ENCODE results near the gene ALPK1. TPM values are rescaled to one million over a fixed set of nuclear protein-coding genes. Genes with fewer than 3 reads are reported as not detected.

The ALPK1 gene
- polyA plus RNA-seq, 1 donor from 2014 or later, result 0.10 TPM

DNA sequence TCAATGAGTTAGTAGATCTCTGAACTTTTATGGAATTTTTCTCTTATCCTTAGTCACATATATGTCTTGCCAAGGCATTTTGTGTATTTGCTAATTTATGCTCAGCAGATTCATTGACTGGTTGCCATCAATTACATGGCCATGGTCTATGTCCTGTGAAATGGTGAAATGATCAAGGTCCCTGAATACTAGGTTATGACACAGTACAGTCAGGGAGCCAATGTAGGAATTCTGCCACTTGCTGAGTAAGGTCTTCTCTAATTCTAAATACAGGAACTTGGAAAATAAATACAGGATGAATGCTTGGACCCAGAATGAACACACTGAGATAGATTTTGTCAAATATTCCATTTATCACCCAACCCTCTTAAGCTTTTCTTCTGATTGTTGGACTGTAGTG, 35.2 kb downstream of the ALPK1 start:
- Histone ChIP-seq H3K36me3 (ENCODE audit: insufficient read depth, low read length) (no peaks in the 10 kb centered on the region), H3K9me2 (ENCODE audit: insufficient read depth, low read length) (no peaks in the 10 kb centered on the region), H3F3A (ENCODE audit: insufficient read depth, low read length, poor library complexity, severe bottlenecking) (no peaks in the 10 kb centered on the region), H3K4me3 (ENCODE audit: low read length) (no peak overlapping the region), H3K9ac (ENCODE audit: low read length) (no peak overlapping the region), H3K27ac (ENCODE audit: low read length) (no peak overlapping the region), H3K79me2 (replicated peaks; ENCODE audit: insufficient read depth, low read length) (no peaks in the 10 kb centered on the region), H3K27me3 (ENCODE audit: insufficient read depth, low read depth, low read length) (no peaks in the 10 kb centered on the region), H2AFZ (ENCODE audit: low read depth, low read length) (no peak overlapping the region), H4K20me1 (ENCODE audit: insufficient read depth) (no peaks in the 10 kb centered on the region), H3K4me2 (ENCODE audit: low read length) (no peak overlapping the region), H3K9me3 (ENCODE audit: low read length) (no peaks in the 10 kb centered on the region)
- TF ChIP-seq, protein P1, sequence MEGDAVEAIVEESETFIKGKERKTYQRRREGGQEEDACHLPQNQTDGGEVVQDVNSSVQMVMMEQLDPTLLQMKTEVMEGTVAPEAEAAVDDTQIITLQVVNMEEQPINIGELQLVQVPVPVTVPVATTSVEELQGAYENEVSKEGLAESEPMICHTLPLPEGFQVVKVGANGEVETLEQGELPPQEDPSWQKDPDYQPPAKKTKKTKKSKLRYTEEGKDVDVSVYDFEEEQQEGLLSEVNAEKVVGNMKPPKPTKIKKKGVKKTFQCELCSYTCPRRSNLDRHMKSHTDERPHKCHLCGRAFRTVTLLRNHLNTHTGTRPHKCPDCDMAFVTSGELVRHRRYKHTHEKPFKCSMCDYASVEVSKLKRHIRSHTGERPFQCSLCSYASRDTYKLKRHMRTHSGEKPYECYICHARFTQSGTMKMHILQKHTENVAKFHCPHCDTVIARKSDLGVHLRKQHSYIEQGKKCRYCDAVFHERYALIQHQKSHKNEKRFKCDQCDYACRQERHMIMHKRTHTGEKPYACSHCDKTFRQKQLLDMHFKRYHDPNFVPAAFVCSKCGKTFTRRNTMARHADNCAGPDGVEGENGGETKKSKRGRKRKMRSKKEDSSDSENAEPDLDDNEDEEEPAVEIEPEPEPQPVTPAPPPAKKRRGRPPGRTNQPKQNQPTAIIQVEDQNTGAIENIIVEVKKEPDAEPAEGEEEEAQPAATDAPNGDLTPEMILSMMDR (IDR thresholded peaks at IDR 0.05; ENCODE audit: poor library complexity, severe bottlenecking), result no peak
- TF ChIP-seq MXI1 (conservative IDR thresholded peaks at IDR 0.05; ENCODE audit: poor library complexity, severe bottlenecking), result no peak
- no peak for TF ChIP-seq POLR2AphosphoS5 (IDR thresholded peaks at IDR 0.05)
- TF ChIP-seq RAD21 (conservative IDR thresholded peaks at IDR 0.05), result no peak
- no peak for TF ChIP-seq TAF1 (IDR thresholded peaks at IDR 0.05; ENCODE audit: low read depth)

DNA sequence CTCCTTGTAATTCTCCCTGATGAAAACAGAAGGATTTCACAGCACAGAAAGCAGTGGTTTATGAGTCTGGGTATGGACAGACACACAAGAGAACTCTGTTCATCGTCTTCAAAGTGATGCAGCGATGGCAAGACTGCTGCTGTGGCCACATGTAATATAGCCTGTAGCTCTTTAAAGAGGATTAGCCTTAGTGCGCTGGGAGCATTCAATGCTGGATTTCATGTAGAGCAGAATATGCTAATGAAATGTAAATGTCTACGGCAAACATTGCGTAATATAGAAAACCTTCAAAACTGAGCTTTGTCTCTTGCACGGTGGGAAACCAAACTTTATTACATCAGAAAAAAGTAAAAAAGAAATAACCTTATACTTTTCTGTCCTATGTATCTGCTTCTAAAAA, 42.9 kb downstream of the ALPK1 start:
- Histone ChIP-seq H3K4me2 (ENCODE audit: low read length) (no peak overlapping the region), H4K20me1 (ENCODE audit: insufficient read depth) (no peaks in the 10 kb centered on the region), H3K27me3 (ENCODE audit: insufficient read depth, low read depth, low read length) (no peaks in the 10 kb centered on the region), H3K9me3 (ENCODE audit: low read length) (no peaks in the 10 kb centered on the region), H3F3A (ENCODE audit: insufficient read depth, low read length, poor library complexity, severe bottlenecking) (no peaks in the 10 kb centered on the region), H3K4me3 (ENCODE audit: low read length) (no peak overlapping the region), H2AFZ (ENCODE audit: low read depth, low read length) (no peak overlapping the region), H3K9me2 (ENCODE audit: insufficient read depth, low read length) (no peaks in the 10 kb centered on the region), H3K27ac (ENCODE audit: low read length) (no peak overlapping the region), H3K79me2 (replicated peaks; ENCODE audit: insufficient read depth, low read length) (no peaks in the 10 kb centered on the region), H3K9ac (ENCODE audit: low read length) (no peak overlapping the region), H3K36me3 (ENCODE audit: insufficient read depth, low read length) (no peaks in the 10 kb centered on the region)
- no peak for TF ChIP-seq TAF1 (IDR thresholded peaks at IDR 0.05; ENCODE audit: low read depth)
- TF ChIP-seq EZH2 (IDR thresholded peaks at IDR 0.05; ENCODE audit: borderline replicate concordance, insufficient read depth, low read length, poor library complexity, severe bottlenecking), result no peak
- TF ChIP-seq, protein P2, sequence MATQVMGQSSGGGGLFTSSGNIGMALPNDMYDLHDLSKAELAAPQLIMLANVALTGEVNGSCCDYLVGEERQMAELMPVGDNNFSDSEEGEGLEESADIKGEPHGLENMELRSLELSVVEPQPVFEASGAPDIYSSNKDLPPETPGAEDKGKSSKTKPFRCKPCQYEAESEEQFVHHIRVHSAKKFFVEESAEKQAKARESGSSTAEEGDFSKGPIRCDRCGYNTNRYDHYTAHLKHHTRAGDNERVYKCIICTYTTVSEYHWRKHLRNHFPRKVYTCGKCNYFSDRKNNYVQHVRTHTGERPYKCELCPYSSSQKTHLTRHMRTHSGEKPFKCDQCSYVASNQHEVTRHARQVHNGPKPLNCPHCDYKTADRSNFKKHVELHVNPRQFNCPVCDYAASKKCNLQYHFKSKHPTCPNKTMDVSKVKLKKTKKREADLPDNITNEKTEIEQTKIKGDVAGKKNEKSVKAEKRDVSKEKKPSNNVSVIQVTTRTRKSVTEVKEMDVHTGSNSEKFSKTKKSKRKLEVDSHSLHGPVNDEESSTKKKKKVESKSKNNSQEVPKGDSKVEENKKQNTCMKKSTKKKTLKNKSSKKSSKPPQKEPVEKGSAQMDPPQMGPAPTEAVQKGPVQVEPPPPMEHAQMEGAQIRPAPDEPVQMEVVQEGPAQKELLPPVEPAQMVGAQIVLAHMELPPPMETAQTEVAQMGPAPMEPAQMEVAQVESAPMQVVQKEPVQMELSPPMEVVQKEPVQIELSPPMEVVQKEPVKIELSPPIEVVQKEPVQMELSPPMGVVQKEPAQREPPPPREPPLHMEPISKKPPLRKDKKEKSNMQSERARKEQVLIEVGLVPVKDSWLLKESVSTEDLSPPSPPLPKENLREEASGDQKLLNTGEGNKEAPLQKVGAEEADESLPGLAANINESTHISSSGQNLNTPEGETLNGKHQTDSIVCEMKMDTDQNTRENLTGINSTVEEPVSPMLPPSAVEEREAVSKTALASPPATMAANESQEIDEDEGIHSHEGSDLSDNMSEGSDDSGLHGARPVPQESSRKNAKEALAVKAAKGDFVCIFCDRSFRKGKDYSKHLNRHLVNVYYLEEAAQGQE (IDR thresholded peaks at IDR 0.05; ENCODE audit: borderline replicate concordance), result no peak
- TF ChIP-seq, protein P1 (IDR thresholded peaks at IDR 0.05; ENCODE audit: poor library complexity, severe bottlenecking), result no peak
- no peak for TF ChIP-seq MXI1 (conservative IDR thresholded peaks at IDR 0.05; ENCODE audit: poor library complexity, severe bottlenecking)
- TF ChIP-seq SMC3 (conservative IDR thresholded peaks at IDR 0.05; ENCODE audit: poor library complexity), result no peak
- TF ChIP-seq EP300 (conservative IDR thresholded peaks at IDR 0.05; ENCODE audit: poor library complexity, severe bottlenecking), result no peak

Data from neural cell (in vitro differentiated cells).